HG03196 (cell line): ENCODE data around the gene HK2.

Experiments
- ATAC-seq: cut with Tn5 transposase; IDR thresholded peaks from one replicate; pipeline ENCODE4 v1.9.1; 2021; ENCODE audit not compliant: unreplicated experiment

HK2 gene

GRCh38 chr2:74857215-74857614 is 23.3 kb downstream of the HK2 start:
- no peak for ATAC-seq

GRCh38 chr2:74857725-74858124 is 23.8 kb downstream of the HK2 start:
- no peak for ATAC-seq

- no peak for ATAC-seq
Observed at GRCh38 chr2:74858281-74858680, 24.4 kb downstream of the HK2 start.

GRCh38 chr2:74860079-74860478 is 26.2 kb downstream of the HK2 start:
- no peak for ATAC-seq

- ATAC-seq = no peak
Observed at GRCh38 chr2:74860521-74860920, 26.6 kb downstream of the HK2 start.

- ATAC-seq = no peak
Observed at GRCh38 chr2:74861531-74861930, 27.6 kb downstream of the HK2 start.

GRCh38 chr2:74862020-74862964 is 28.4 kb downstream of the HK2 start:
- no peak for ATAC-seq

- ATAC-seq = no peak
Observed at GRCh38 chr2:74863802-74864248, 29.9 kb downstream of the HK2 start.

GRCh38 chr2:74864728-74865722 is 31.1 kb downstream of the HK2 start:
- no peak for ATAC-seq

- no peak for ATAC-seq
Observed at GRCh38 chr2:74865770-74866674, 32.1 kb downstream of the HK2 start.

GRCh38 chr2:74867841-74868658 is 34.1 kb downstream of the HK2 start:
- no peak for ATAC-seq

GRCh38 chr2:74869517-74869916 is 35.6 kb downstream of the HK2 start:
- no peak for ATAC-seq

- no peak for ATAC-seq
Observed at GRCh38 chr2:74870951-74871350, 37.0 kb downstream of the HK2 start.

- ATAC-seq = no peak
Observed at GRCh38 chr2:74871414-74871813, 37.5 kb downstream of the HK2 start.

- ATAC-seq = no peak
Observed at GRCh38 chr2:74872389-74872836, 38.5 kb downstream of the HK2 start.

- no peak for ATAC-seq
Observed at GRCh38 chr2:74873012-74873665, 39.2 kb downstream of the HK2 start.

- ATAC-seq = no peak
Observed at GRCh38 chr2:74873678-74874640, 40.0 kb downstream of the HK2 start.
